ENCODE measurements around the gene CNTN4. TPM values are rescaled to one million over a fixed set of nuclear protein-coding genes. Genes with fewer than 3 reads are reported as not detected.
"Not testable (repeated sequence)": the region's sequence is repeated elsewhere in the genome, so short reads cannot be mapped to it uniquely, and the experiment has no call there.

The CNTN4 gene
- total RNA-seq, 1 experiment from 2014 or later, result 0.12 TPM

- no peak for DNase-seq (ENCODE audit: unreplicated experiment)
- Mint-ChIP-seq H3K36me3 (ENCODE audit: insufficient read depth, unreplicated experiment) (no peaks in the 10 kb centered on the region), H3K27me3 (ENCODE audit: insufficient read depth, unreplicated experiment) (peaks cover 84% of the 10 kb centered on the region), H3K4me3 (ENCODE audit: unreplicated experiment) (no peak overlapping the region), H3K27ac (ENCODE audit: low read depth, unreplicated experiment) (no peak overlapping the region), H3K9me3 (ENCODE audit: unreplicated experiment) (no peaks in the 10 kb centered on the region), H3K4me1 (ENCODE audit: insufficient read depth, unreplicated experiment) (no peaks in the 10 kb centered on the region)
- ChIA-PET POLR2A (interaction anchor here (0.7 kb wide), 1 partner anchor 226 kb away, joined by 4 read pairs; no protein-coding TSS in a partner anchor), CTCF (no interaction called here)
- TF ChIP-seq CTCF (IDR thresholded peaks at IDR 0.05; ENCODE audit: unreplicated experiment), result no peak
- no TSS peak for BruUV-seq (replicated peaks)
- intact Hi-C loops (cut with micrococcal nuclease), result no loop called here
Observed at GRCh38 chr3:2992534-2992933, 893.9 kb downstream of the CNTN4 start.

- H3K9me3 Mint-ChIP-seq (ENCODE audit: unreplicated experiment); intact Hi-C loops (cut with micrococcal nuclease); H3K4me1 Mint-ChIP-seq (ENCODE audit: insufficient read depth, unreplicated experiment); BruUV-seq (replicated peaks); H3K27ac Mint-ChIP-seq (ENCODE audit: low read depth, unreplicated experiment); DNase-seq (ENCODE audit: unreplicated experiment); H3K36me3 Mint-ChIP-seq (ENCODE audit: insufficient read depth, unreplicated experiment); H3K4me3 Mint-ChIP-seq (ENCODE audit: unreplicated experiment): not testable (repeated sequence)
- ChIA-PET POLR2A (interaction anchor here (0.7 kb wide), 1 partner anchor 226 kb away, joined by 4 read pairs; no protein-coding TSS in a partner anchor), CTCF (interaction anchor here (0.6 kb wide), 1 partner anchor 25 kb away, joined by 3 read pairs; no protein-coding TSS in a partner anchor)
- H3K27me3 Mint-ChIP-seq (ENCODE audit: insufficient read depth, unreplicated experiment), result peaks cover 84% of the 10 kb centered on the region
Observed at GRCh38 chr3:2993130-2993529, 894.5 kb downstream of the CNTN4 start.

- H3K4me1 Mint-ChIP-seq (ENCODE audit: insufficient read depth, unreplicated experiment), result no peaks in the 10 kb centered on the region
- no peaks in the 10 kb centered on the region for H3K9me3 Mint-ChIP-seq (ENCODE audit: unreplicated experiment)
- DNase-seq (ENCODE audit: unreplicated experiment), result no peak
- no peak overlapping the region for H3K4me3 Mint-ChIP-seq (ENCODE audit: unreplicated experiment)
- H3K36me3 Mint-ChIP-seq (ENCODE audit: insufficient read depth, unreplicated experiment), result no peaks in the 10 kb centered on the region
- TF ChIP-seq CTCF (IDR thresholded peaks at IDR 0.05; ENCODE audit: unreplicated experiment), result no peak
- intact Hi-C loops (cut with micrococcal nuclease), result no loop called here
- BruUV-seq (replicated peaks), result no TSS peak
- ChIA-PET CTCF (no interaction called here), POLR2A (interaction anchor here (0.6 kb wide), 1 partner anchor 559 kb away, joined by 3 read pairs; no protein-coding TSS in a partner anchor)
- H3K27ac Mint-ChIP-seq (ENCODE audit: low read depth, unreplicated experiment), result no peak overlapping the region
- H3K27me3 Mint-ChIP-seq (ENCODE audit: insufficient read depth, unreplicated experiment), result peaks cover 88% of the 10 kb centered on the region
Observed at GRCh38 chr3:2993736-2994135, 895.1 kb downstream of the CNTN4 start.

DNA sequence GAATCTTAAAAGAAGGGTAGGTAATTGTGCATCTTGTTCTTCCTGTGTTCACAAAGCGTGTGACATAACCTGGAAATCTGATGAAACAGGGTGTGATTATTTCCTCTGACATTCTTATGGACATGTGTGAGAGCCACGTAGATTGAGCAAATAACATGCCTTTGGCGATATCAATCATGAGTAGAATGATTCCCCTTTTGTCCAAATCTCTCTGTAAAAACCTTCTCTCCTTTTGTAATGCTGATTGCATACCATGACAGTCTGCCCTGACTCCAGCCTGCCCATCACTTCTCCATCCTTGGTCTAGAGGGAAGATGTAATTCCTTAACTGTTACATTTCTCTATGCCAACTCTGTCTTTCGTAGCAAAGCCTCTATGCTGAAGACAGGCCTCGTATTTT lies 896.5 kb downstream of the CNTN4 start:
- Mint-ChIP-seq H3K4me3 (ENCODE audit: unreplicated experiment) (no peak overlapping the region), H3K27ac (ENCODE audit: low read depth, unreplicated experiment) (no peak overlapping the region), H3K9me3 (ENCODE audit: unreplicated experiment) (no peaks in the 10 kb centered on the region), H3K36me3 (ENCODE audit: insufficient read depth, unreplicated experiment) (no peaks in the 10 kb centered on the region), H3K4me1 (ENCODE audit: insufficient read depth, unreplicated experiment) (no peaks in the 10 kb centered on the region), H3K27me3 (ENCODE audit: insufficient read depth, unreplicated experiment) (peaks cover 89% of the 10 kb centered on the region)
- no peak for TF ChIP-seq CTCF (IDR thresholded peaks at IDR 0.05; ENCODE audit: unreplicated experiment)
- no peak for DNase-seq (ENCODE audit: unreplicated experiment)
- intact Hi-C loops (cut with micrococcal nuclease), result no loop called here
- POLR2A ChIA-PET, result no interaction called here
- no TSS peak for BruUV-seq (replicated peaks)
- CTCF ChIA-PET, result no interaction called here
